ENCODE results near the gene IRF4.

DNA sequence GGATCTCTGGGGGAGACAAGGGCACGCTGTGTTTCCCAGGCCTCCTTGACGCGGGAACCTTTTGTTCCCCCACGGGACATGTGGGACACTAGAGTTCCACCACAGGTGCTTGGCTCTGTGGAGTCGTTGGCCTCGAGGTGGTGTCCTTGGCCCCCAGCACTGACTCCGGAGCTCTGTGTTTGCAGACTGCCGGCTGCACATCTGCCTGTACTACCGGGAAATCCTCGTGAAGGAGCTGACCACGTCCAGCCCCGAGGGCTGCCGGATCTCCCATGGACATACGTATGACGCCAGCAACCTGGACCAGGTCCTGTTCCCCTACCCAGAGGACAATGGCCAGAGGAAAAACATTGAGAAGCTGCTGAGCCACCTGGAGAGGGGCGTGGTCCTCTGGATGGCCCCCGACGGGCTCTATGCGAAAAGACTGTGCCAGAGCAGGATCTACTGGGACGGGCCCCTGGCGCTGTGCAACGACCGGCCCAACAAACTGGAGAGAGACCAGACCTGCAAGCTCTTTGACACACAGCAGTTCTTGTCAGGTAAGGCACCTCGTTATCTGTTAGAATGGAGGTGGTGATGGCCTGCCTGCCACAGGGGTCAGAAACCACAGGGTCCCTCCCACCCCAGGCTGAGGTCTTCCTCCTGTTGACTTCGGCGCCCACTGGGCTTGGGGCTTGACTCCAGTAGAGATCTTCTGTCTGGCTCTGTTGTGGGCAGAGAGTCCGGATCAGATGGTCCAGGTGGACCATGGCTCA lies 9.9 kb downstream of the IRF4 start:
- TF ChIP-seq STAT1 (IDR thresholded peaks at IDR 0.05; ENCODE audit: unreplicated experiment) (no peak), EZH2 (IDR thresholded peaks at IDR 0.05; ENCODE audit: low read depth, unreplicated experiment) (no peak), POLR2AphosphoS5 (IDR thresholded peaks at IDR 0.05; ENCODE audit: low read depth) (no peak), EZH2phosphoT487 (IDR thresholded peaks at IDR 0.05; ENCODE audit: unreplicated experiment) (no peak), CREB1 (CRISPR knock-in tag; IDR thresholded peaks at IDR 0.05; ENCODE audit: low read depth) (no peak)
- TF ChIP-seq, protein P1, sequence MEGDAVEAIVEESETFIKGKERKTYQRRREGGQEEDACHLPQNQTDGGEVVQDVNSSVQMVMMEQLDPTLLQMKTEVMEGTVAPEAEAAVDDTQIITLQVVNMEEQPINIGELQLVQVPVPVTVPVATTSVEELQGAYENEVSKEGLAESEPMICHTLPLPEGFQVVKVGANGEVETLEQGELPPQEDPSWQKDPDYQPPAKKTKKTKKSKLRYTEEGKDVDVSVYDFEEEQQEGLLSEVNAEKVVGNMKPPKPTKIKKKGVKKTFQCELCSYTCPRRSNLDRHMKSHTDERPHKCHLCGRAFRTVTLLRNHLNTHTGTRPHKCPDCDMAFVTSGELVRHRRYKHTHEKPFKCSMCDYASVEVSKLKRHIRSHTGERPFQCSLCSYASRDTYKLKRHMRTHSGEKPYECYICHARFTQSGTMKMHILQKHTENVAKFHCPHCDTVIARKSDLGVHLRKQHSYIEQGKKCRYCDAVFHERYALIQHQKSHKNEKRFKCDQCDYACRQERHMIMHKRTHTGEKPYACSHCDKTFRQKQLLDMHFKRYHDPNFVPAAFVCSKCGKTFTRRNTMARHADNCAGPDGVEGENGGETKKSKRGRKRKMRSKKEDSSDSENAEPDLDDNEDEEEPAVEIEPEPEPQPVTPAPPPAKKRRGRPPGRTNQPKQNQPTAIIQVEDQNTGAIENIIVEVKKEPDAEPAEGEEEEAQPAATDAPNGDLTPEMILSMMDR (conservative IDR thresholded peaks at IDR 0.05; ENCODE audit: low read depth in 2 of 2) = no peak
- TF ChIP-seq, protein P2, sequence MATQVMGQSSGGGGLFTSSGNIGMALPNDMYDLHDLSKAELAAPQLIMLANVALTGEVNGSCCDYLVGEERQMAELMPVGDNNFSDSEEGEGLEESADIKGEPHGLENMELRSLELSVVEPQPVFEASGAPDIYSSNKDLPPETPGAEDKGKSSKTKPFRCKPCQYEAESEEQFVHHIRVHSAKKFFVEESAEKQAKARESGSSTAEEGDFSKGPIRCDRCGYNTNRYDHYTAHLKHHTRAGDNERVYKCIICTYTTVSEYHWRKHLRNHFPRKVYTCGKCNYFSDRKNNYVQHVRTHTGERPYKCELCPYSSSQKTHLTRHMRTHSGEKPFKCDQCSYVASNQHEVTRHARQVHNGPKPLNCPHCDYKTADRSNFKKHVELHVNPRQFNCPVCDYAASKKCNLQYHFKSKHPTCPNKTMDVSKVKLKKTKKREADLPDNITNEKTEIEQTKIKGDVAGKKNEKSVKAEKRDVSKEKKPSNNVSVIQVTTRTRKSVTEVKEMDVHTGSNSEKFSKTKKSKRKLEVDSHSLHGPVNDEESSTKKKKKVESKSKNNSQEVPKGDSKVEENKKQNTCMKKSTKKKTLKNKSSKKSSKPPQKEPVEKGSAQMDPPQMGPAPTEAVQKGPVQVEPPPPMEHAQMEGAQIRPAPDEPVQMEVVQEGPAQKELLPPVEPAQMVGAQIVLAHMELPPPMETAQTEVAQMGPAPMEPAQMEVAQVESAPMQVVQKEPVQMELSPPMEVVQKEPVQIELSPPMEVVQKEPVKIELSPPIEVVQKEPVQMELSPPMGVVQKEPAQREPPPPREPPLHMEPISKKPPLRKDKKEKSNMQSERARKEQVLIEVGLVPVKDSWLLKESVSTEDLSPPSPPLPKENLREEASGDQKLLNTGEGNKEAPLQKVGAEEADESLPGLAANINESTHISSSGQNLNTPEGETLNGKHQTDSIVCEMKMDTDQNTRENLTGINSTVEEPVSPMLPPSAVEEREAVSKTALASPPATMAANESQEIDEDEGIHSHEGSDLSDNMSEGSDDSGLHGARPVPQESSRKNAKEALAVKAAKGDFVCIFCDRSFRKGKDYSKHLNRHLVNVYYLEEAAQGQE (IDR thresholded peaks at IDR 0.05; ENCODE audit: unreplicated experiment) = no peak

Measured in GM23338 (cell line).